Transverse colon (tissue), 4 donors: ENCODE results near the gene MEGF11. TPM values are rescaled to one million over a fixed set of nuclear protein-coding genes. Genes with fewer than 3 reads are reported as not detected.

ENCODE experiments used
- DNase-seq: peaks from one replicate; pipeline ENCODE4 v3.0.0-alpha.2; 2019
- H3K27ac ChIP-seq, 4 donors: fragments of 200-600 bp; sonication (generic); 2 replicates each; pipeline ENCODE4 v1.5.1; 2016 to 2018; ENCODE audit warnings: inconsistent platforms in 4 of 4
- H3K27me3 ChIP-seq: fragments of 200-600 bp; sonication (generic); 2 replicates; pipeline ENCODE4 v1.5.1; 2017; ENCODE audit warnings: inconsistent platforms
- H3K36me3 ChIP-seq, 4 donors: fragments of 200-600 bp; sonication (generic); 2 replicates each; pipeline ENCODE4 v1.5.1; 2017 to 2019; ENCODE audit warnings: inconsistent platforms in 4 of 4
- H3K4me1 ChIP-seq, 4 donors: fragments of 200-600 bp; sonication (generic); 2 replicates each; pipeline ENCODE4 v1.5.1; 2017 to 2020; ENCODE audit warnings: inconsistent platforms in 4 of 4
- H3K4me3 ChIP-seq, 4 donors: fragments of 200-600 bp; sonication (generic); 1 replicate in 1 of 4; 2 replicates in 3 of 4; pipeline versions ENCODE4 v1.5.1 to v1.6.1; 2017 to 2019; ENCODE audit warnings: inconsistent platforms in 4 of 4
- H3K9me3 ChIP-seq, 2 donors: fragments of 200-600 bp; sonication (generic); 2 replicates each; pipeline ENCODE4 v1.5.1; 2017 to 2019; ENCODE audit warnings: inconsistent platforms in 2 of 2
- EP300 ChIP-seq: sonication (generic); formaldehyde crosslinking; IDR thresholded peaks from one replicate; pipeline ENCODE4 v1.6.1; 2017; ENCODE audit warnings: antibody characterized with exemption, low read depth
- POLR2A ChIP-seq: fragments of 450-650 bp; IDR thresholded peaks from one replicate; pipeline ENCODE4 v1.6.1; 2016; ENCODE audit warnings: antibody characterized with exemption, mild to moderate bottlenecking, moderate library complexity
- POLR2AphosphoS5 ChIP-seq, 3 donors: sonication (generic); formaldehyde crosslinking; IDR thresholded peaks; one replicate each; pipeline ENCODE4 v1.6.1; 2016; ENCODE audit warnings: antibody characterized with exemption in 3 of 3
- WGBS, 2 donors: methylation state at CpG; one replicate each; pipeline ENCODE4 v1.1.5; 2018; ENCODE audit warnings: low coverage in 1 of 2; 5-methylcytosine and 5-hydroxymethylcytosine counted together
- in situ Hi-C, 4 donors: fragments of 200-750 bp; cut with MboI; loops; one replicate each; pipeline versions ENCODE4 v1.15.0 to v1.15.1; 2017; ENCODE audit warnings: low sequenced_read_pairs in 3 of 4, low pct_ligation_motif_present in 1 of 4, low pct_unique_long_range_greater_than_20kb in 1 of 4
- intact Hi-C: fragments of 100-400 bp; cut with DNase I; formaldehyde crosslinking; loops from one replicate; pipeline ENCODE4 v1.15.1; 2023; ENCODE audit warnings: low total_unique reads
- total RNA-seq, 4 donors: library from RNA; depleted of rRNA; stranded (reverse); fragments of >200 nt; gene quantifications; one replicate each; pipeline ENCODE4 v1.1.0, GENCODE V29; 2016
- TF ChIP-seq, protein P1 (sequence below), 5 experiments: fragments of 200-600 bp in 3 of 5; fragments of 450-650 bp in 2 of 5; sonication (generic) in 3 of 5; IDR thresholded peaks; 1 replicate in 2 of 5; 2 replicates in 3 of 5; pipeline ENCODE4 v1.5.1; 2016 to 2017; ENCODE audit warnings: antibody characterized with exemption in 5 of 5, inconsistent platforms in 3 of 5, mild to moderate bottlenecking in 2 of 5, moderate library complexity in 1 of 5

MEGF11 gene
- total RNA-seq, 4 donors from 2014 or later: 0.16 TPM; not detected in 3

DNA sequence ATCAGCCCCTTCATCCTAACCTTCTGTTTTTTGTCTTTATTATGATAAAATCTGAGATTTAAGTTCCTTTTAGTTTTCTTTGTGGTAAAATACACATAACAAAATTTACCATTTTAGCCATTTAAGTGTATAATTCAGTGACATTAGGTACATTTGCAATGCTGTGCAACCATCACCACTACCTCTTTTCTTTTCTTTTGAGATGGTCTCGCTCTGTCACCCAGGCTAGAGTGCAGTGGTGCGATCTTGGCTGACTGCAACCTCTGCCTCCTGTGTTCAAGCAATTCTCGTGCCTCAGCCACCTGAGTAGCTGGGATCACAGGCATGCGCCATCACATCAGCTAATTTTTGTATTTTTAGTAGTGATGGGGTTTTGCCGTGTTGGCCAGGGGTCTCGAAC is 390.4 kb downstream of the MEGF11 start:
- in situ Hi-C loops: loop anchor here in 1 of 4 donors (25.0 kb wide), 1 partner anchor 226 kb away; no protein-coding TSS in a partner anchor

DNA sequence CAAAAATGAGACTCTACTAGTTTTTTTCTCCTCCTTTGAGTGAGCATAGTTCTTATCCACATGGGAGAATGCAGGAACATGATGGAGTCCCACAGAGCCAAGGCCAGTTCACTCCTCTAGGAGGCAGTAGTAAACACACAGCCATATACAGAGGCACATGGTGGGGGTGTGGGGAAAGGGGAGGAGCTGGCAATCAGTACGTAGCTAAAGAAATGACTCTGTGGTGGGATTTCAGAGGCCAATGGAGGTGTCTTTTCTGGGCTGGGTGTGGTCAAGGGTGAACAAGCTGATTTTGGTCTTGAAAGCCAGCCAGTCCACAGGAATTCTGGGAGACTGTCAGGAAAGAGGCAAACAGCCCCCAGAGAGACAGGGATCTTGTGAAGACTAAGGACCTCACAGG is 390.9 kb downstream of the MEGF11 start:
- H3K4me3 ChIP-seq: no peak overlapping the region
- H3K27ac ChIP-seq: no peak overlapping the region
- in situ Hi-C loops: loop anchor here in 1 of 4 donors (25.0 kb wide), 1 partner anchor 225 kb away; no protein-coding TSS in a partner anchor
- no peak for TF ChIP-seq POLR2A
- TF ChIP-seq, protein P1, sequence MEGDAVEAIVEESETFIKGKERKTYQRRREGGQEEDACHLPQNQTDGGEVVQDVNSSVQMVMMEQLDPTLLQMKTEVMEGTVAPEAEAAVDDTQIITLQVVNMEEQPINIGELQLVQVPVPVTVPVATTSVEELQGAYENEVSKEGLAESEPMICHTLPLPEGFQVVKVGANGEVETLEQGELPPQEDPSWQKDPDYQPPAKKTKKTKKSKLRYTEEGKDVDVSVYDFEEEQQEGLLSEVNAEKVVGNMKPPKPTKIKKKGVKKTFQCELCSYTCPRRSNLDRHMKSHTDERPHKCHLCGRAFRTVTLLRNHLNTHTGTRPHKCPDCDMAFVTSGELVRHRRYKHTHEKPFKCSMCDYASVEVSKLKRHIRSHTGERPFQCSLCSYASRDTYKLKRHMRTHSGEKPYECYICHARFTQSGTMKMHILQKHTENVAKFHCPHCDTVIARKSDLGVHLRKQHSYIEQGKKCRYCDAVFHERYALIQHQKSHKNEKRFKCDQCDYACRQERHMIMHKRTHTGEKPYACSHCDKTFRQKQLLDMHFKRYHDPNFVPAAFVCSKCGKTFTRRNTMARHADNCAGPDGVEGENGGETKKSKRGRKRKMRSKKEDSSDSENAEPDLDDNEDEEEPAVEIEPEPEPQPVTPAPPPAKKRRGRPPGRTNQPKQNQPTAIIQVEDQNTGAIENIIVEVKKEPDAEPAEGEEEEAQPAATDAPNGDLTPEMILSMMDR (IDR thresholded peaks at IDR 0.05): peak; percentile 15 to 35 (median 32)
- 5 to 50% methylated on average over 1 of the region's 1 CpG for WGBS, 2 donors
- intact Hi-C loops: loop anchor here (10.0 kb wide), 1 partner anchor 68 kb away; the partner anchor contains the start of gene DENND4A
- DNase-seq: peak; percentile 40
- H3K36me3 ChIP-seq: no peaks in the 10 kb centered on the region
- H3K9me3 ChIP-seq: no peaks in the 10 kb centered on the region
- H3K27me3 ChIP-seq: no peaks in the 10 kb centered on the region
- H3K4me1 ChIP-seq: peaks cover 0 to 4% (median 0%) of the 10 kb centered on the region in 4 donors

More for the DNA sequence above, 390.4 kb downstream of the MEGF11 start:
- Histone ChIP-seq H3K27ac (no peak overlapping the region), H3K36me3 (no peaks in the 10 kb centered on the region), H3K4me1 (peaks cover 0 to 4% (median 0%) of the 10 kb centered on the region in 4 donors), H3K27me3 (no peaks in the 10 kb centered on the region), H3K9me3 (no peaks in the 10 kb centered on the region), H3K4me3 (no peak overlapping the region)
- intact Hi-C loops: loop anchor here (10.0 kb wide), 1 partner anchor 68 kb away; the partner anchor contains the start of gene DENND4A
- TF ChIP-seq POLR2A: no peak
- TF ChIP-seq EP300: no peak
- TF ChIP-seq, protein P1 (IDR thresholded peaks at IDR 0.05): no peak
- TF ChIP-seq POLR2AphosphoS5 (IDR thresholded peaks at IDR 0.05): no peak
- DNase-seq: no peak
- 88 to 89% methylated on average over 3 to 6 of the region's 6 CpGs for WGBS, 2 donors

DNA sequence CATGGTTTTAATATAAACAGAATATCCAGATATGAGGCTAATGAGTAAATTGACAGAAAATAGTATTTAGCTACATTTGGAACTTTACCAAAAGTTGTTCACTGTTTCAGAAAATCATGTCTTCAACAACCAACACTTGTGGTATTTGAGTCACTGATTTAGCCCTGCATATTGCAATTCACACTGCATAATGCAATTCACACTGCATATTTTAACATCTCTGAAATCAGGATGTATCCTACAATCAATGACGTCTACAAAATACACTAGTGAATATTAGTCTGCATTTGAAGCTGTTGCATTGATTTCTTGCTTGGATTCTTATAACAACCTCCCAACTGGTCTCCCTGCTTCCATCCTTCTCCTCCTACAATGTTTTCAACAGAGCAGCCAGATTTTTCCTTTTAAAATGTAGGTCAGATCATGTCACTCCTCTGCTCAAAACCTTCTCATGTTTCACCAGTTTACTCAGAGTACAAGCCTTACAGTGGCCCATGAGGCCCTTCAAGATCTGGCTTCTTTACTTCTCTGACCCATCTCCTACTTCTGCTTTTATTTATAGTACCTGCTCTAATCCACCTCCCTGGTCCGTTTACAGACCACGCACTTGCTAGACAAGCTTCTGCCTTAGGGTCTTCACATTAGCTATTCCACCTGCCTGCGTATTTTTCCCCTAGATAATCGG is 395.7 kb downstream of the MEGF11 start:
- peaks cover 0 to 3% (median 0%) of the 10 kb centered on the region in 4 donors for H3K4me1 ChIP-seq
- intact Hi-C loops: loop anchor here (10.0 kb wide), 1 partner anchor 213 kb away; no protein-coding TSS in a partner anchor
- no peaks in the 10 kb centered on the region for H3K36me3 ChIP-seq
- in situ Hi-C loops: loop anchor here (10.0 to 25.0 kb wide), 3 partner anchors 213 to 223 kb away; no protein-coding TSS in a partner anchor
- no peaks in the 10 kb centered on the region for H3K9me3 ChIP-seq
- TF ChIP-seq POLR2A: no peak
- TF ChIP-seq, protein P1 (IDR thresholded peaks at IDR 0.05): no peak
- TF ChIP-seq EP300: no peak
- TF ChIP-seq POLR2AphosphoS5 (IDR thresholded peaks at IDR 0.05): no peak
- H3K27me3 ChIP-seq: no peaks in the 10 kb centered on the region
- DNase-seq: no peak
- H3K4me3 ChIP-seq: no peak overlapping the region
- WGBS, 2 donors: 67 to 79% methylated on average over 1 to 5 of the region's 5 CpGs
- no peak overlapping the region for H3K27ac ChIP-seq

DNA sequence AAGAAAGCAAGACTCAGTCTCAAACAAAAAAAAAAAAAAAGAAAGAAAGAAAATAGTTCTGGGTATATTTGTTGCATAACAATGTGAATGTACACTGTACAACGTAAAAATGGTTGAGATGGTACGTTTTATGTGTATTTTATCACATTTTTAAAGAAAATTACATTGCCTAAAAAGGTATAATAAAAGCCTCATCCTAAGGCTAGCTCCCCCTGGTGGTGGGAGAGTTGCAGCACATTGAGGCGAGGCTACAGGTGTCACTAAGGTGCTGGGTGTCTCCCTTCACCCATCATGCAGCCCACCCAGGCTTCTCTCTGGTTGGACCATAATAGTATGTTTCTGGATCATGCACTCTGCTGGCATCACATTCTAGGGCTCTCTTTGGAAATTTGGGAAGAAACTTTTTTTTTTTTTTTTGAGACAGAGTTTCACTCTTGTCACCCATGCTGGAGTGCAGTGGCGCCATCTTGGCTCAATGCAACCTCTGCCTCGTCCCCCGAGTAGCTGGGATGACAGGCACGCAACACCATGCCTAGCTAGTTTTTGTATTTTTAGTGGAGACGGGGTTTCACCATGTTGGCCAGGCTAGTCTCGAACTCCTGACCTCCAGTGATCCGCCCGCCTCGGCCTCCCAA is 396.6 kb downstream of the MEGF11 start:
- in situ Hi-C loops: loop anchor here (10.0 to 25.0 kb wide), 3 partner anchors 212 to 222 kb away; no protein-coding TSS in a partner anchor
- no peaks in the 10 kb centered on the region for H3K4me1 ChIP-seq
- TF ChIP-seq, protein P1 (IDR thresholded peaks at IDR 0.05): peak; percentile 83 to 93 (median 87)
- no peak for TF ChIP-seq POLR2A
- H3K27ac ChIP-seq: no peak overlapping the region
- peak; percentile 81 for DNase-seq
- no peaks in the 10 kb centered on the region for H3K36me3 ChIP-seq
- H3K9me3 ChIP-seq: no peaks in the 10 kb centered on the region
- no peak overlapping the region for H3K4me3 ChIP-seq
- intact Hi-C loops: loop anchor here (10.0 kb wide), 1 partner anchor 212 kb away; no protein-coding TSS in a partner anchor
- H3K27me3 ChIP-seq: no peaks in the 10 kb centered on the region
- WGBS, 2 donors: 35 to 63% methylated on average over 7 to 12 of the region's 12 CpGs
